ENCODE data around the gene ATP6V0B. TPM values are rescaled to one million over a fixed set of nuclear protein-coding genes. Genes with fewer than 3 reads are reported as not detected.

The ATP6V0B gene
- total and polyA plus RNA-seq, 10 of the 15 experiments (the other 5 are each of a cell fraction or from before 2014, with no cell fraction given): 65.3 to 250 (median 144) TPM

GRCh38 chr1:43971336-43971980 lies 3.3 kb upstream of the ATP6V0B start (continued):
- TF ChIP-seq PAX5 (IDR thresholded peaks at IDR 0.05; ENCODE audit: borderline replicate concordance, low read depth, low read length): no peak
- no peak for TF ChIP-seq RFX5 (IDR thresholded peaks at IDR 0.05; ENCODE audit: low read depth, low read length)
- no peak for TF ChIP-seq FOS (IDR thresholded peaks at IDR 0.05; ENCODE audit: borderline replicate concordance, extremely low read depth, insufficient read length)
- no peak for TF ChIP-seq CHD4 (IDR thresholded peaks at IDR 0.05)
- TF ChIP-seq IKZF1 (conservative IDR thresholded peaks at IDR 0.05): no peak
- TF ChIP-seq RAD21 (IDR thresholded peaks at IDR 0.05; ENCODE audit: insufficient read depth, low read depth, low read length): no peak
- no peak for TF ChIP-seq SMC3 (IDR thresholded peaks at IDR 0.05; ENCODE audit: borderline replicate concordance, low read length)
- no peak for TF ChIP-seq MYB (IDR thresholded peaks at IDR 0.05; ENCODE audit: borderline replicate concordance, low read depth, low read length)

- peaks cover 31% of the 10 kb centered on the region for H3K4me1 ChIP-seq (ENCODE audit: control insufficient read depth, insufficient read depth, low read length)
- 45% methylated on average over 9 of the region's 9 CpGs for WGBS (ENCODE audit: insufficient coverage, insufficient replicate concordance, low lambda C conversion rate, missing lambda C conversion rate)
- H3K4me2 ChIP-seq (ENCODE audit: control insufficient read depth, insufficient read depth): peak overlapping the region; percentile 97
- ChIA-PET POLR2A (interaction anchor here (0.6 to 3.8 kb wide), 4 partner anchors 15 to 1762 kb away, joined by 3 to 18 read pairs (median 6); partner anchors contain the start of gene IPO13), CTCF (interaction anchor here (0.7 to 1.1 kb wide), 3 partner anchors 20 to 69 kb away, joined by 3 read pairs; partner anchors contain the start of gene IPO13), RAD21 (ENCODE audit: unreplicated experiment) (interaction anchor here (3.0 kb wide), 1 partner anchor 210 kb away, joined by 10 read pairs; no protein-coding TSS in a partner anchor), SMC1A (ENCODE audit: uncharacterized antibody, unreplicated experiment) (no interaction called here)
- H3K9ac ChIP-seq (ENCODE audit: control insufficient read depth, insufficient read depth, low read length): peak overlapping the region; percentile 88
- H3K79me2 ChIP-seq (ENCODE audit: control insufficient read depth, insufficient read depth, low read length): peaks cover 46% of the 10 kb centered on the region
- FAIRE-seq: no peak
- H3K9me3 ChIP-seq (replicated peaks; ENCODE audit: control insufficient read depth, insufficient read depth, low read length): no peaks in the 10 kb centered on the region
- H3K36me3 ChIP-seq (ENCODE audit: control insufficient read depth in 2 of 2, insufficient read depth in 2 of 2, low read length in 1 of 2): peaks cover 11 to 15% of the 10 kb centered on the region in 2 experiments
- H2AFZ ChIP-seq (ENCODE audit: control insufficient read depth, low read depth, low read length): peak overlapping the region; percentile 92
- no peaks in the 10 kb centered on the region for H3K27me3 ChIP-seq (replicated peaks in 1 of 2; ENCODE audit: control insufficient read depth in 2 of 2, insufficient read depth in 2 of 2, low read length in 1 of 2)
- no TSS peak for BruUV-seq (replicated peaks)
- in situ Hi-C loops (cut with MboI): no loop called here
- H3K27ac ChIP-seq (ENCODE audit: control insufficient read depth, insufficient read depth): peak overlapping the region; percentile 73
- H3K4me3 ChIP-seq: peak overlapping the region; percentile 82
- no peaks in the 10 kb centered on the region for H4K20me1 ChIP-seq (ENCODE audit: control insufficient read depth, insufficient read depth)
- TF ChIP-seq MXI1 (IDR thresholded peaks at IDR 0.05; ENCODE audit: low read depth, low read length): no peak
- TF ChIP-seq, protein P1, sequence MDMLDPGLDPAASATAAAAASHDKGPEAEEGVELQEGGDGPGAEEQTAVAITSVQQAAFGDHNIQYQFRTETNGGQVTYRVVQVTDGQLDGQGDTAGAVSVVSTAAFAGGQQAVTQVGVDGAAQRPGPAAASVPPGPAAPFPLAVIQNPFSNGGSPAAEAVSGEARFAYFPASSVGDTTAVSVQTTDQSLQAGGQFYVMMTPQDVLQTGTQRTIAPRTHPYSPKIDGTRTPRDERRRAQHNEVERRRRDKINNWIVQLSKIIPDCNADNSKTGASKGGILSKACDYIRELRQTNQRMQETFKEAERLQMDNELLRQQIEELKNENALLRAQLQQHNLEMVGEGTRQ (IDR thresholded peaks at IDR 0.05; ENCODE audit: borderline replicate concordance, low read depth, low read length): no peak
- 0 out of 2 replicates have a peak, but pooled peaks have one; percentile 21 for TF ChIP-seq RELB (IDR thresholded peaks at IDR 0.05; ENCODE audit: low read depth)
- no peak; the same call in 1 of the 3 replicates for ATAC-seq
- intact Hi-C loops (cut with micrococcal nuclease; ENCODE audit: unreplicated experiment): loop anchor here (2.0 kb wide), 1 partner anchor 27 kb away; the partner anchor contains the start of gene IPO13
- DNase-seq (ENCODE audit: low read depth, low spot score): no peak
Observed at GRCh38 chr1:43973981-43974442, 748 bp upstream of the ATP6V0B start.

Data from GM12878 (cell line).